Smooth muscle cell of the brain vasculature (primary cell): ENCODE results near the gene RTBDN.
"Not testable (repeated sequence)": the region's sequence is repeated elsewhere in the genome, so short reads cannot be mapped to it uniquely, and the experiment has no call there.

Experiments
- DNase-seq: peaks from one replicate; pipeline ENCODE4 v3.0.0-alpha.2; 2012; ENCODE audit warnings: low read depth, low spot score

The RTBDN gene

DNA sequence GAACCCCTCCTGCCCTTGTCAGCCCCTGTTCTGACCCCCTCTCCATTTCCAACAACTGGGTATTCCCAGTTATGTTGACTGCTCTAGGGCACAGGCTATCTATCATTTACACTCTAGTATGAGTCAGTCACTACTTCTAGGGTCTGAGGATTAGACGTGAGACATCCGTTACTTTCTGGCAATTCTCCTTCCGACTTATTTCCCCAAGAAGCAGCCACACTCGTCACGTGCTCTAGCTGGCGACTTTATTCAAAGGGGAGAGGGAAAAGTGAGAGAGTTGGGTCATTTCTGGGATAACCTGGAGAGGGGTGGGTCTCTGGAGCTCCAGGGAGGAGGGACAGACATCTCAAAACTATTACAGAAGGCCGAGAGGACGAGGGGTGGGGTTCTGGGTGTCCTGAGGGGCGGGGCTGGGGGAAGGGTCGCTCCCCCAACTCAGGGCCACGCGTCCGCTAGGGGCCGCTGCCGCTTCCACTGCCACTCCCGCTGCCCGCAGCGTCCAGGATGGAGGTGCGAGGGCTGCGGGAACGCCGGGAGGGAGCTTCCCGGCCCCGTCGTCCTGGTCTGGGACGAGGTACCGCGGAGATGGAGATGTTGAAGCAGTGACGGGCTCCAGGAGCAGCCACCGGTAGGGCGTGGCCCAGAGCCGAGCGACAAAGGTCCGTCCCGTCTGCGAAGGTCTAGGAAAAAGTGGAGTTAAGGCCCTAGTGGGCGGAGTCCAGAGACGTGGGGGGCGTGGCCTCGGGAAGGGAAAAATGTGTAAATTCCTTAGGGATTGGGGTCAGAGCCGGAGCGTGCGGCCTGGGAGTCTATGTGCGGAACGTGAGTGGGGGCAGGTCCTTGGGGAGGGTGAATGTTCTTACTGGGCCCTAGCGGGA lies 8.9 kb downstream of the RTBDN start:
- DNase-seq, result no peak

DNA sequence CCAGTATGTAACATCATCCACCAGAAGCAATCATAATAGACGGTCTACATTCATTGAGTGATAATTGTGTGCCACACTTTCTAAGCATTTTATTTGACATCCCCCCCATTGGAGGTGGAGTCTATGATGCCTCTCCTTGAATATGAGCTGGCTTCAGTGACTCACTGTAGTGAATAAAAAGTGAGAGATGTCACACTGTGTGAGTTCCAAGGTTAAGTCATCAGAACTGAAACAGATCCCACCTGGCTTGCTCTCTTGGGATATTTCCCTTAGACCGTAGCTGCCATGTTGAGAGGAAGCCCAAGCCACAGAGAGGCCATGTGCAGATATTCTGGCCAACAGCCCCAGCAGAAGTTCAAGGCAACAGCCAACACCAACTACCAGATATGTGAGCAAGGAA lies 12.6 kb downstream of the RTBDN start:
- DNase-seq, result no peak

- DNase-seq, result not testable (repeated sequence)
Measured at GRCh38 chr19:12817810-12818209, 16.6 kb downstream of the RTBDN start.

- DNase-seq, result not testable (repeated sequence)
Measured at GRCh38 chr19:12817188-12817587, 17.2 kb downstream of the RTBDN start.

- no peak for DNase-seq
Measured at GRCh38 chr19:12815088-12815487, 19.3 kb downstream of the RTBDN start.

GRCh38 chr19:12806242-12807081 lies 27.9 kb downstream of the RTBDN start, which contains the start of gene RNASEH2A:
RNASEH2A (plus strand) TSS chr19:12806584; CDS start chr19:12806674, 90 bp downstream.
- DNase-seq, result no peak

DNA sequence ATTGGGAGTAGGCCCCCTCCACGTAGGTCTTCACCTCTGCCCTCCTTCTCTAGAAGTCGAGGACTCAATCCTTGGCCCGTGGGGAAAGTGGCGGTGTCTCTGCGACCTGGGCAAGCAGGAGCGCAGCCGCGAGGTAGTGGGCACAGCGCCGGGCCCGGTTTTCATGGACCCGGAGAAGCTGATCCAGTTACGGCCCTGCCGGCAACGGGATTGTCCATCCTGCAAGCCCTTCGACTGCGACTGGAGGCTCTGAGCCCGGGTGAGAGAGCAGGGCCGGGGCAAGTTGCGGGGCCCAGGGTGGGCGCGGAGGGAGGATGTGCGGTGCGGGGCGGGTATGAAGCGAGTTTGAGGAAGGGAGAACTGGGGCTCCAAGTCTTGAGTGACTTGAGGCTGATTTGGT lies 30.3 kb downstream of the RTBDN start:
- DNase-seq, result no peak

GRCh38 chr19:12802267-12803106 lies 31.9 kb downstream of the RTBDN start:
- DNase-seq, result no peak

DNA sequence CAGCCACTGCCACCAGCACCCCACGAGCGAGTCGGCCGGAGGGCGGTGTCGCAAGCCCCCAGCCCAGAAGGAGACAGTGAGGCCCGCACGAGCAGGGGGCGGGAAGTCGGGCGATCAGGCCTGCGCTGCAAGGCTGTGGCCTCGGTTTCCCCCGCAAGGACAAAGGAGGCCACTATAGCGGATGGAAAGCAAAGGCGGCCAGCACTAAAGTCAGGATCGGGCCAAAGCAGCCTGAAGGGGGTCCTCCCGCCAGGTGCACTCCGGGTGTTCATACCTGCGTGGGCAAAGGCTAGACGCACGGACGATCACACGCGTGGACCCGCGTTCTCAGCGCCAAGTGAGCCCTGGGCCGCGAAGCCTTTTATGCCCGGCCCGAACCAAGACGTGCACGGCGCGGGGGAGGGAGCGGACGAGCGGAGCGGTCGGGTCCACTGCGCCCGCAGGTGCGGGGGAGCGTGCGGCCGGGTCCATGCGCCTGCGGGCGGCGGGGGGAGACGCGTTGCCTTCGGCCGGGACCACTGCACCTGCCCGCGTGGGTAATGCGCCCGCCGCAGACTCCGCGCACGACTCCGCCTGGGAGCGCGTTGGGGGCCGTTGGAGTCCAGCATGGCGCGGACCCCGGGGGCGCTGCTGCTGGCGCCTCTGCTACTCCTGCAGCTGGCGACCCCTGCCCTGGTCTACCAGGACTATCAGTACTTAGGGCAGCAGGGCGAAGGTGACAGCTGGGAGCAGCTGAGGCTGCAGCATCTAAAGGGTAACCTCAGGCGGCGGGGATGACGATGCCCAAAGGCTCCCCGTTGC lies 32.7 kb downstream of the RTBDN start, which contains the start of the genes PRDX2 and THSD8:
Gene PRDX2, minus strand, starts transcription at position 335 of the 801 bp plus-strand sequence. CDS start 539 bp downstream, outside the sequence.
Gene THSD8, plus strand, starts transcription at position 604 of the 801 bp plus-strand sequence. Its CDS starts 3 bp downstream, at position 607.
- no peak for DNase-seq

DNA sequence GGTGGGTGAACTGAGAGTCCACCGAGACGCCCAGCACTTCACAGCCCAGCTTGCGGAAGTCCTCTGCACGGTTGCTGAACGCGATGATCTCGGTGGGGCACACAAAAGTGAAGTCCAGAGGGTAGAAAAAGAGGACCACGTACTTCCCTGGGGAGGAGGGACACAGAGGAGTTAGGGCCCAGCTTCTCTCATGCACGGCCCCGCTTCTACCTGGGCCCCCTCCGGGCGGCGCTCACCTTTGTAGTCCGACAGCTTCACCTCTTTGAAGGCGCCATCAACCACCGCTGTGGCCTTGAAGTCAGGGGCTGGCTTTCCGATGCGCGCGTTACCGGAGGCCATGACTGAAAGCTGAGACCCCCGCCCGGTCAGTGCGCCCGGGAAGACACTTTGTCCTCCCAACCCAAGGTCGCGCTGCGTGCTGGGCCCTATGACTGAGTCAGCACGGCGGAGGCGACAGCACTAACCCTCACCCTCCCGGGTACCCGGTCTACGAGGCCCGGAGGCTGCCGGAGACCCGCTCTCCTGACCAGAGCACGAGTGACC lies 33.4 kb downstream of the RTBDN start:
- no peak for DNase-seq

DNA sequence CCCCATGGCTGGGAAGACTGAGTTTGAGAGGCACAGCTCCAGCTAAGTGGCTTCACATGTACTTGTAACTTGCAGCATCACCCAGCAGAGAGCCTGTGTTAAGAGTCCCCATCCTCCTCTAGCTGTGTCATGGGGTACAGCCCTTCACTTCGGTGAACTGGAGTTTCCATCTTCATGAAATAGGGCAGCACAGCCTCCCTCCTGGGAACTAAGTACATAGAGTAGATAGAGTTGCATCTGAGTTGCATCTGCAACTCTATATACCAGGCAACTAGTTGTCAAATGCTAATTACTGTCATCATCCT lies 34.0 kb downstream of the RTBDN start:
- DNase-seq, result no peak

DNA sequence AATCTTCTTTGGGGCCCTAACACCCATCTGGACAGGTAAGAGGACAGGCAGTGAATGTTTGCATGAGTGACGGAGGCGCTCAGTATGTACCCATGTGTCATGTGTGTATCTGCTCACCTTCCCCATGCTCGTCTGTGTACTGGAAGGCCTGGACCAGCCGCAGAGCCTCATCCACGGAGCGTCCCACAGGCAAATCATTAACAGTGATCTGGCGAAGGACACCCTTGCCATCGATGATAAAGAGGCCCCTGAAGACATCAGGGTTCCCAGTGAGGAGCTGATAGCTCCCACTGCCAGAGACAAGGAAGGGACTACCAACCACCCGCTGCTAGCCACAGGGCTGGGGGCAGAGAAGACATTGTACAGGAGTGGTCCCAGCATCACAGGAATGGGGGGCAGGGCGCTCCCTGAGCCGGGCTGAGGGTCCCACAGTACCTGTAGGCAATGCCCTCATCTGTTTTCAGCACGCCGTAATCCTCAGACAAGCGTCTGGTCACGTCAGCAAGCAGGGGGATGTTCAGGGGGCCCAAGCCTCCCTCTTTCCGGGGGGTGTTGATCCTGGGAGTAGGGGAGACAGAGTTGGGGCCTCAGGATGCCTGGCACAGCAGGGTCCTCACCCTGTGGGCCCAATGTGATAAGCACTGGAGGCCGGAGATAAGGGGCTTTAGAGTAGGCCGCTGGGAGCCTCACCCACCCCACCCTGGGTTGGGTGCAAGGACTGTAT lies 34.5 kb downstream of the RTBDN start:
- DNase-seq, result no peak

- not testable (repeated sequence) for DNase-seq
Measured at GRCh38 chr19:12797607-12798006, 36.8 kb downstream of the RTBDN start.

GRCh38 chr19:12797141-12797587 lies 37.2 kb downstream of the RTBDN start:
- DNase-seq, result no peak

DNA sequence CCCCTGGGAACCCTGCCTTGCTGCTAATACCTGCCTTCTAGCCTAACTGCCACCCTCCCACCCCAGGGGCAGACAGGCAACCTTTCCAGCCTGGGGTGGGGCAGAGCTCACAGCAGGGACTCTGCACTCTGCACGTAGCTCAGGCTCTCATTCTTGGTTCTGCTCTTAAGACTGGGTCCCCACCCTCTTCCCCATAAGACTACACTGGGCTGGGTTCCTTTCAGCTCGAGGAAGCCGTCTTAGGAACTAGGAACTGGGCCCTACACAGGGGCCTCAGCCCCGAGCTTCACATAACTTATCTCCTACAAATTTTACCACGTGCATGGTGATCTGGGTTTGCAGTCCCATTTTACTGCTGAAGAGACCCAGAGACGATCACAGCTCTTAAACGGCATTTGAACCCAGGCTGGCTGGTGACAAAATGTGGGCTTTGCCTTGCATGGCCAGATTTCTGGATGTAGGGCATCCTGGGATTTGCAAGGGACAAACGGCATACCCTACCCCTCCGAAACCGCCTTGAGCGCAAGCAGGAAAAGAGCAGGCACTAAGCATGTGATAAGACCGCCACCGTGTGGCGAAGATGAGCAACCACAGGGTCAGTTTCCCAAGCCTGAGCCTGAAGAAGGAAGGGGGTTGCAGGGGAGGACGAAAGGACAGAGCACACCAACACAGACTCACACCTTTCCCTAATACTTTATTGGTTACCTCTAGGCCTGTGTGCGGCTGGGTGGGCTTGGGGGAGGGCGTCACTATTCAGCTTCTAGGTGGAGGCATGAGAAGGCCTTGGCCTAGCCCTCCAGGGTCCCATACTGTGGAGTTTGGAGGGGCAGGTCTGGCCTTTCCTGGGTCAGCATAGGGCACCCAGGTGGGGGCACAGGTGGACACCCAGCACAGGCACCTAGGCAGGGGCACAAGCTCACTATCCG lies 38.0 kb downstream of the RTBDN start:
- DNase-seq, result no peak

DNA sequence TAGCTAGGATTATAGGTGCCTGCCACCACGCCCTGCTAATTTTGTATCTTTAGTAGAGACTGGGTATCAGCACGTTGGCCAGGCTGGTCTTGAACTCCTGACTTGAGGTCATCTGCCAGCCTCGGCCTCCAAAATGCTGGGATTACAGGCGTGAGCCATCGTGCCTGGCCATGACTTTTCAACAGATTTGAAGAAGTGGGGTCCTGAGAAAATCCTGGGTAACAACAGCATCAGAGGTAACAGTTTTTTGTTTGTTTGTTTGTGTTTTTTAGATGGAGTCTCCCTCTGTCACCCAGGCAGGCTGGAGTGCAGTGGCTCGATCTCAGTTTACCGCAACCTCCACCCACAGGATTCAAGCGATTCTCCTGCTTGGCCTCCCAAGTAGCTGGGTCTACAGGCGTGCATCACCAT lies 39.4 kb downstream of the RTBDN start:
- DNase-seq, result no peak

DNA sequence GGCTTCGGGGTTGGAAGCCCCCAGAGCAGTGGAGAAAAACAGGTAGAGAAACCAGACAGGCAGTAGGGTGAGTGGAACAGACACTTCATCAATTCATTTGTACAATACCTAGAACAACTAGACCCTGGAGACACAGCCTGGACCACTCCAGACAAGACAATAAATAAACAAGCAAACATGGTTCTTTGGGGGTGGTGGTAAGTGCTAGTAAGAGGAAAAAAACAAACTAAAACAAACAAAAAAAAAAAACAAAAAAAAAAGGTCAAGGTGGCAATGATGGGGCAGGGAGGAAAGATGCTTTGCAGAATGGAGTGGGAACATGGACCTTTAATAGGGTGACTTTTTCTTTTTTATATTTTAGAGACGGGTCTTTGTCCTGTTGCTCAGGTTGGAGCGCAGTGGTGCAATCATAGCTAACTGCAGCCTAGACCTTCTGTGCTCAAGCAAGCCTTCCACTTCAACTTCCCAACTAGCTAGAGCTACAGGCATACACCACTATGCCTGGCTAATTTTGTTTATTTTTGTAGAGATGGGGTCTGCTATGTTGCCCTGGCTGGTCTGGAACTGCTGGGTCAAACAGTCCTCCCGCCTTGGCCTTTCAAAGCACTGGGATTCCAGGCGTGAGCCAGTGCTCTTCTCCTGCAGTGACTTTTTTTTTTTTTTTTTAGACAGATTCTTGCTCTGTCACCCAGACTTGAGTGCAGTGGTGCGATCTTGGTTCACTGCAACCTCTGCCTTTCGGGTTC lies 40.0 kb downstream of the RTBDN start:
- DNase-seq, result no peak
